Glutamatergic neuron (in vitro differentiated cells): ENCODE data around the gene MINAR1. TPM values are rescaled to one million over a fixed set of nuclear protein-coding genes. Genes with fewer than 3 reads are reported as not detected.

Source experiments
- DNase-seq: peaks from one replicate; pipeline ENCODE4 v3.0.0; 2022
- H3K27ac Mint-ChIP-seq: one replicate; pipeline ENCODE4 v1.8.0; 2020; ENCODE audit warnings: mild to moderate bottlenecking, mixed read lengths, inconsistent platforms; ENCODE audit not compliant: unreplicated experiment
- H3K27me3 Mint-ChIP-seq: one replicate; pipeline ENCODE4 v1.8.0; 2020; ENCODE audit warnings: mild to moderate bottlenecking, moderate library complexity, mixed read lengths, inconsistent platforms; ENCODE audit not compliant: unreplicated experiment
- H3K36me3 Mint-ChIP-seq: one replicate; pipeline ENCODE4 v1.8.0; 2020; ENCODE audit warnings: mild to moderate bottlenecking, mixed read lengths, inconsistent platforms; ENCODE audit not compliant: unreplicated experiment
- H3K4me1 Mint-ChIP-seq: one replicate; pipeline ENCODE4 v1.8.0; 2020; ENCODE audit warnings: mild to moderate bottlenecking, low read depth, mixed read lengths, inconsistent platforms; ENCODE audit not compliant: unreplicated experiment
- H3K4me3 Mint-ChIP-seq: one replicate; pipeline ENCODE4 v1.8.0; 2020; ENCODE audit warnings: mild to moderate bottlenecking, mixed read lengths, inconsistent platforms; ENCODE audit not compliant: unreplicated experiment
- H3K9me3 Mint-ChIP-seq: one replicate; pipeline ENCODE4 v1.8.0; 2020; ENCODE audit warnings: mild to moderate bottlenecking, moderate library complexity, mixed read lengths, inconsistent platforms; ENCODE audit not compliant: unreplicated experiment
- total RNA-seq: library from RNA; stranded (reverse); fragmentation: NEBNext Ultra II Directional; extraction: Animal tissue kit (Norgen Biotek cat#: 25700); gene quantifications from one replicate; pipeline ENCODE4 v1.2.1, GENCODE V29; 2021; ENCODE audit not compliant: unreplicated experiment
- TF ChIP-seq, protein P1 (sequence below): fragments of 200-600 bp; sonication (generic); IDR thresholded peaks from one replicate; pipeline ENCODE4 v1.5.0; 2021; ENCODE audit not compliant: partially characterized antibody, unreplicated experiment

MINAR1 gene
- total RNA-seq, 1 donor from 2014 or later, result 8.5 TPM

DNA sequence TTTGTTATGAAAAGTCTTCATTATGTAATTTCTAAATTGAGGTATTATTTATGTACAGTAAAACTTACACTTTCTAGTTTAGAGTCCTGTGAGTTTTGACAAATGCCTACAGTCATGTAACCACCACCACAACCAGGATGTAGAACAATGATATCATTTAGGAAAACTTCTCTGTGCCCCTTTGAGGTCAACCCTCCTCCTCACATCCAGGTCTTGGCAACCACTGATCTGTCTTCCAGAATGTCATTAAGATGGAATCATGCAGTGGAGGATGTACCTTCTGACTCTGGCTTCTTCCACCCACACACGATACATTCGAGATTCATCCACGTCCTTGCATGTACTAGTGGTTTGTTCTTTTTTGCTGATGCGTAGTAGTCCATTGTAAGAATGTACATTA lies 23.2 kb downstream of the MINAR1 start:
- peaks cover under 1% of the 10 kb centered on the region for H3K36me3 Mint-ChIP-seq
- H3K4me3 Mint-ChIP-seq, result no peak overlapping the region
- no peak for DNase-seq
- peaks cover 2% of the 10 kb centered on the region for H3K9me3 Mint-ChIP-seq
- no peaks in the 10 kb centered on the region for H3K27me3 Mint-ChIP-seq
- TF ChIP-seq, protein P1, sequence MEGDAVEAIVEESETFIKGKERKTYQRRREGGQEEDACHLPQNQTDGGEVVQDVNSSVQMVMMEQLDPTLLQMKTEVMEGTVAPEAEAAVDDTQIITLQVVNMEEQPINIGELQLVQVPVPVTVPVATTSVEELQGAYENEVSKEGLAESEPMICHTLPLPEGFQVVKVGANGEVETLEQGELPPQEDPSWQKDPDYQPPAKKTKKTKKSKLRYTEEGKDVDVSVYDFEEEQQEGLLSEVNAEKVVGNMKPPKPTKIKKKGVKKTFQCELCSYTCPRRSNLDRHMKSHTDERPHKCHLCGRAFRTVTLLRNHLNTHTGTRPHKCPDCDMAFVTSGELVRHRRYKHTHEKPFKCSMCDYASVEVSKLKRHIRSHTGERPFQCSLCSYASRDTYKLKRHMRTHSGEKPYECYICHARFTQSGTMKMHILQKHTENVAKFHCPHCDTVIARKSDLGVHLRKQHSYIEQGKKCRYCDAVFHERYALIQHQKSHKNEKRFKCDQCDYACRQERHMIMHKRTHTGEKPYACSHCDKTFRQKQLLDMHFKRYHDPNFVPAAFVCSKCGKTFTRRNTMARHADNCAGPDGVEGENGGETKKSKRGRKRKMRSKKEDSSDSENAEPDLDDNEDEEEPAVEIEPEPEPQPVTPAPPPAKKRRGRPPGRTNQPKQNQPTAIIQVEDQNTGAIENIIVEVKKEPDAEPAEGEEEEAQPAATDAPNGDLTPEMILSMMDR, result no peak
- no peak overlapping the region for H3K27ac Mint-ChIP-seq
- H3K4me1 Mint-ChIP-seq, result no peaks in the 10 kb centered on the region

DNA sequence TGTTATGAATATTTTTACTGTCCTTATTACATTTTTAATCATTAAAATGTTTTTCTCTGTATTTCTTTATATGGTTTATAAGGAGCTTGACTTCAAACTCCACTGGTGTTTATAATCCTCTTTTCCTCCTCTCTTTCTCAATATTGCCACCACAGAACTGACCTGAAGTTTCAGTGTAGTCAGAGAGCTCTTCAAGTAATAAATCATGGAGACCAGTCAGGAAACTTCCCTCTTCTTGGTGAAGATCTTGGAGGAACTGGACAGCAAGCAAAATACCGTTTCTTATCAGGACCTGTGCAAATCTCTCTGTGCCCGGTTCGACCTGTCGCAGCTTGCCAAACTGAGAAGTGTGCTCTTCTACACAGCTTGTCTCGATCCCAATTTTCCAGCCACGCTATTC lies 23.8 kb downstream of the MINAR1 start:
- H3K27me3 Mint-ChIP-seq, result no peaks in the 10 kb centered on the region
- H3K4me3 Mint-ChIP-seq, result no peak overlapping the region
- peaks cover 4% of the 10 kb centered on the region for H3K36me3 Mint-ChIP-seq

DNA sequence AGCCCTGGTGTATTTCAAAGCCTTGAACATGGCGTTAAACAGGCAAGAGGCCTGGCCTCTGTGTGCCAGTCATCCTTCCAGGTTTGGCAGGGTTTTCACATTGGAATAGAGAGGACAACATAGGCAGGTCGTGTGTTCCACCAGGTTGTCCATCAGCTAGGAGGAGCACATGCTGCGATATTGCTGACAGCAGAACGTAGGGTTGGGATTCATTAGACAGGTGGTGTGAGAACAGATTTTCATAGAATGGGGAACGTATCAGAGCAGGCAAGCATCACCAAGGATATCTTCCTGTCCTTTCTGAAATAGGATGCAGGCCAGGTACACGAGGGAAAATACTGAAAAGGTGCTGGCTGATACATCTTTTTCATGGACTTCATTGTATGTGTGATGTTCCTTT lies 26.4 kb downstream of the MINAR1 start:
- no peak overlapping the region for H3K27ac Mint-ChIP-seq
- H3K4me3 Mint-ChIP-seq, result no peak overlapping the region
- H3K27me3 Mint-ChIP-seq, result no peaks in the 10 kb centered on the region
- peaks cover 4% of the 10 kb centered on the region for H3K36me3 Mint-ChIP-seq
- H3K9me3 Mint-ChIP-seq, result peaks cover 5% of the 10 kb centered on the region
- no peak for DNase-seq
- H3K4me1 Mint-ChIP-seq, result no peaks in the 10 kb centered on the region
- TF ChIP-seq, protein P1, result no peak

More for the DNA sequence above, 23.8 kb downstream of the MINAR1 start:
- DNase-seq, result no peak
- peaks cover 5% of the 10 kb centered on the region for H3K9me3 Mint-ChIP-seq
- TF ChIP-seq, protein P1, result no peak
- H3K4me1 Mint-ChIP-seq, result no peaks in the 10 kb centered on the region
- H3K27ac Mint-ChIP-seq, result no peak overlapping the region

DNA sequence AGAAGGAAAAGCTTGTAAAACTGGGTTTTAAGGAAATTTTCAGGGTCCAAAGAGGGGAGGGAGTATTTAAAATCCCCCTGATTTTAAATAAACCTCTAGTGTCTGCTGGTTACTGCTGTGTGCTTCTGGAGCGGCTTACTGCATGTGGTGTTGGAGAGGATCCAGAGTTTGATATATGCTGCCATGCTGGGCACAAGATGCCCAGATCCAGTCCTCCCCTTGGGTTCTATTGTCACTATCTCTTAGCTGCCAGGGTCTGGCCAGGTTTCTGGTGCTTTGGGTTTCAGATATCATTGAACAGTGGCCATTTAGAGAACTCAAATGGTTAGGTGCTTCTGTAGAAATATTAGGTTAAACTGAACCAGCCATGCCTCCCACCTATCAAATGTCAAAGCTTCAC lies 27.5 kb downstream of the MINAR1 start:
- H3K27ac Mint-ChIP-seq, result no peak overlapping the region
- peaks cover 5% of the 10 kb centered on the region for H3K9me3 Mint-ChIP-seq
- H3K4me1 Mint-ChIP-seq, result no peaks in the 10 kb centered on the region
- TF ChIP-seq, protein P1, result no peak
- no peak for DNase-seq
- peaks cover 4% of the 10 kb centered on the region for H3K36me3 Mint-ChIP-seq
- H3K4me3 Mint-ChIP-seq, result no peak overlapping the region
- H3K27me3 Mint-ChIP-seq, result peaks cover 2% of the 10 kb centered on the region

DNA sequence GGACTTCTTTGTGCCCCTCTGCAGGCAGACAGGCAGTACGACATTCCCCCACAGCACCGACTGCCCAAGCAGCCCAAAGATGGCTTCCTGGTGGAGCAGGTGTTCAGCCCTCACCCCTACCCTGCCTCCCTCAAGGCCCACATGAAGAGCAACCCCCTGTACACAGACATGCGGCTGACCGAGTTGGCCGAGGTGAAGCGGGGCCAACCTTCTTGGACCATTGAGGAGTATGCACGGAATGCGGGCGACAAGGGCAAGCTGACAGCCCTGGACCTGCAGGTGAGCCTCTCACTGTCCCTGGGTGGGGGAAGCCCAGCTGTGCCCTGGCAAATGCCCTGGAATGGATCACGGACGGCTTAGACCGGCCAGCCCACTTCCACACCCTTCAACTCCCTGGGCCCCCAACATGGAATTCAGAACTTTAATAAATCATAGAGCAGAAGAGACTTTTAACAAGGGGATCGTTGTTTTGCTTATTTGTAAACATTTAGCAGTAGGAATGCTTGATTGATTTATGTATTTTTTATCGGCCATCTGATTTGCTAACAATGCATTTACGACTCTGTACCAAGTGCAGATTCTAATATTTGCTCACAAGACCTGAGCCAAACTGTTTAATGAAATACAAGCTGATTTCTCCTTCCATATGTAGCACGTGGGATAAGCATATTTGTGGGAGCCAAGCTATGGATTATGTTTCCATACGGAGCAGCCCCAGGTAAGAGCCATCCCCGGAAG lies 31.1 kb downstream of the MINAR1 start:
- H3K4me1 Mint-ChIP-seq, result no peaks in the 10 kb centered on the region
- no peak overlapping the region for H3K27ac Mint-ChIP-seq
- no peak overlapping the region for H3K4me3 Mint-ChIP-seq
- peaks cover 4% of the 10 kb centered on the region for H3K36me3 Mint-ChIP-seq
- TF ChIP-seq, protein P1, result no peak
- H3K27me3 Mint-ChIP-seq, result peaks cover 2% of the 10 kb centered on the region
- no peak for DNase-seq
- peaks cover 5% of the 10 kb centered on the region for H3K9me3 Mint-ChIP-seq
